Erythroblast (primary cell): ENCODE measurements around the gene GJB6.

Experiments
- GATA1 ChIP-seq: IDR thresholded peaks from 2 replicates; pipeline ENCODE4 v1.6.1; 2011; ENCODE audit warnings: low read depth, mild to moderate bottlenecking, control low read depth, low read length, moderate library complexity
- POLR2A ChIP-seq: IDR thresholded peaks from 2 replicates; pipeline ENCODE4 v1.6.1; 2011; ENCODE audit warnings: mild to moderate bottlenecking, low read length

DNA sequence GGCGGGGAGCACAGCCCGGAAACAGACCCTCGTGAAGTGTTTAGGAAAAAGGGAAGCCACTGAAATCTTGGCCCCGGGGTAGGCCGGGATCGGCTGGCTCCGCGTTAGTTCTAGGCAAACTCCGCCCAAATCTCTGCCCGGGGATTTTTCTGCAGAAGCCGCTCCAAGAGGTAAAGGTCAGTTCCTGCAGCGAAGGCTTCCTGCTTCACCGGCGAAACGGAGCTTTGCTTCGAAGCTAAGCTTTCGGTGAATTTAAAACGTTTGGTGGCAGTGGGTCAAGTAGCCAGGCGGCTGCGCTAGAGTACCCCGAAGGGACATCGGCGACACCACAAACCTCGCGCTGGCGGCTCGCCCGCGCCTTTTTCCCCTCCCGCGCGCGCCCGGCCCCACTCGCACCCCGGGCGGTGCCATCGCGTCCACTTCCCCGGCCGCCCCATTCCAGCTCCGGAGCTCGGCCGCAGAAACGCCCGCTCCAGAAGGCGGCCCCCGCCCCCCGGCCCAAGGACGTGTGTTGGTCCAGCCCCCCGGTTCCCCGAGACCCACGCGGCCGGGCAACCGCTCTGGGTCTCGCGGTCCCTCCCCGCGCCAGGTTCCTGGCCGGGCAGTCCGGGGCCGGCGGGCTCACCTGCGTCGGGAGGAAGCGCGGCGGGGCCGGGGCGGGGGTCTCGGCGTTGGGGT lies 39.8 kb downstream of the GJB6 start:
- TF ChIP-seq POLR2A (no peak), GATA1 (no peak)
